Thyroid gland (tissue), 4 donors: ENCODE data around the gene COX8A. TPM values are rescaled to one million over a fixed set of nuclear protein-coding genes. Genes with fewer than 3 reads are reported as not detected.

Source experiments
- DNase-seq, 2 donors: peaks; one replicate each; pipeline ENCODE4 v3.0.0-alpha.2; 2019
- H3K27ac ChIP-seq, 3 donors: fragments of 200-600 bp; sonication (generic); 1 replicate in 2 of 3; 2 replicates in 1 of 3; pipeline ENCODE4 v1.5.1; 2016 to 2019; ENCODE audit warnings: mild to moderate bottlenecking in 1 of 3, moderate library complexity in 1 of 3
- H3K27me3 ChIP-seq: fragments of 200-600 bp; sonication (generic); one replicate; pipeline ENCODE4 v1.5.1; 2019
- H3K36me3 ChIP-seq, 2 donors: fragments of 200-600 bp; sonication (generic); one replicate each; pipeline ENCODE4 v1.5.1; 2016 to 2019
- H3K4me1 ChIP-seq, 2 donors: fragments of 200-600 bp; sonication (generic); one replicate each; pipeline ENCODE4 v1.5.1; 2017 to 2019
- H3K4me3 ChIP-seq, 3 donors: fragments of 200-600 bp; sonication (generic); replicated peaks in 1 of 3; 1 replicate in 2 of 3; 2 replicates in 1 of 3; pipeline ENCODE4 v1.5.1; 2016; ENCODE audit warnings: mild to moderate bottlenecking in 1 of 3
- H3K9me3 ChIP-seq: fragments of 200-600 bp; sonication (generic); one replicate; pipeline ENCODE4 v1.5.1; 2017
- POLR2A ChIP-seq, 2 donors: fragments of 450-650 bp; IDR thresholded peaks; one replicate each; pipeline ENCODE4 v1.6.1; 2017; ENCODE audit warnings: antibody characterized with exemption in 2 of 2, mild to moderate bottlenecking in 2 of 2, moderate library complexity in 1 of 2
- WGBS, 2 donors: methylation state at CpG; one replicate each; pipeline ENCODE4 v1.1.5; 2017; 5-methylcytosine and 5-hydroxymethylcytosine counted together
- intact Hi-C: fragments of 100-400 bp; cut with DNase I; formaldehyde crosslinking; loops from one replicate; pipeline ENCODE4 v1.15.1; 2023
- total RNA-seq, 4 donors: library from RNA; depleted of rRNA; stranded (reverse); fragments of >200 nt; gene quantifications; one replicate each; pipeline ENCODE4 v1.2.3, GENCODE V29; 2016
- TF ChIP-seq, protein P1 (sequence below), 6 experiments: fragments of 200-600 bp in 3 of 6; fragments of 450-650 bp in 3 of 6; sonication (generic) in 3 of 6; IDR thresholded peaks; one replicate each; pipeline ENCODE4 v1.5.1; 2016 to 2019; ENCODE audit warnings: antibody characterized with exemption in 6 of 6, mild to moderate bottlenecking in 2 of 6, inconsistent platforms in 1 of 6, moderate library complexity in 1 of 6

Gene COX8A
- total RNA-seq, 4 donors from 2014 or later, result 210 to 787 (median 471) TPM

GRCh38 chr11:64010783-64011182 lies 36.4 kb downstream of the COX8A start:
- Histone ChIP-seq H3K27ac (no peak overlapping the region), H3K9me3 (no peaks in the 10 kb centered on the region), H3K4me3 (no peak overlapping the region), H3K4me1 (peaks cover 13 to 14% of the 10 kb centered on the region in 2 donors), H3K27me3 (no peaks in the 10 kb centered on the region), H3K36me3 (no peaks in the 10 kb centered on the region)
- 92 to 93% methylated on average over 2 of the region's 2 CpGs for WGBS, 2 donors
- intact Hi-C loops, result no loop called here
- DNase-seq, result no peak
- TF ChIP-seq POLR2A (IDR thresholded peaks at IDR 0.05), result no peak
- TF ChIP-seq, protein P1, sequence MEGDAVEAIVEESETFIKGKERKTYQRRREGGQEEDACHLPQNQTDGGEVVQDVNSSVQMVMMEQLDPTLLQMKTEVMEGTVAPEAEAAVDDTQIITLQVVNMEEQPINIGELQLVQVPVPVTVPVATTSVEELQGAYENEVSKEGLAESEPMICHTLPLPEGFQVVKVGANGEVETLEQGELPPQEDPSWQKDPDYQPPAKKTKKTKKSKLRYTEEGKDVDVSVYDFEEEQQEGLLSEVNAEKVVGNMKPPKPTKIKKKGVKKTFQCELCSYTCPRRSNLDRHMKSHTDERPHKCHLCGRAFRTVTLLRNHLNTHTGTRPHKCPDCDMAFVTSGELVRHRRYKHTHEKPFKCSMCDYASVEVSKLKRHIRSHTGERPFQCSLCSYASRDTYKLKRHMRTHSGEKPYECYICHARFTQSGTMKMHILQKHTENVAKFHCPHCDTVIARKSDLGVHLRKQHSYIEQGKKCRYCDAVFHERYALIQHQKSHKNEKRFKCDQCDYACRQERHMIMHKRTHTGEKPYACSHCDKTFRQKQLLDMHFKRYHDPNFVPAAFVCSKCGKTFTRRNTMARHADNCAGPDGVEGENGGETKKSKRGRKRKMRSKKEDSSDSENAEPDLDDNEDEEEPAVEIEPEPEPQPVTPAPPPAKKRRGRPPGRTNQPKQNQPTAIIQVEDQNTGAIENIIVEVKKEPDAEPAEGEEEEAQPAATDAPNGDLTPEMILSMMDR (IDR thresholded peaks at IDR 0.05), result no peak

GRCh38 chr11:64011371-64011770 lies 37.0 kb downstream of the COX8A start:
- no peaks in the 10 kb centered on the region for H3K9me3 ChIP-seq
- H3K4me3 ChIP-seq, result no peak overlapping the region
- TF ChIP-seq POLR2A (IDR thresholded peaks at IDR 0.05), result no peak
- TF ChIP-seq, protein P1 (IDR thresholded peaks at IDR 0.05), result no peak
- no peak for DNase-seq
- H3K27me3 ChIP-seq, result no peaks in the 10 kb centered on the region
- peaks cover 13 to 14% of the 10 kb centered on the region in 2 donors for H3K4me1 ChIP-seq
- H3K27ac ChIP-seq, result no peak overlapping the region
- WGBS, 2 donors, result 92 to 94% methylated on average over 8 of the region's 8 CpGs
- intact Hi-C loops, result no loop called here
- H3K36me3 ChIP-seq, result no peaks in the 10 kb centered on the region

DNA sequence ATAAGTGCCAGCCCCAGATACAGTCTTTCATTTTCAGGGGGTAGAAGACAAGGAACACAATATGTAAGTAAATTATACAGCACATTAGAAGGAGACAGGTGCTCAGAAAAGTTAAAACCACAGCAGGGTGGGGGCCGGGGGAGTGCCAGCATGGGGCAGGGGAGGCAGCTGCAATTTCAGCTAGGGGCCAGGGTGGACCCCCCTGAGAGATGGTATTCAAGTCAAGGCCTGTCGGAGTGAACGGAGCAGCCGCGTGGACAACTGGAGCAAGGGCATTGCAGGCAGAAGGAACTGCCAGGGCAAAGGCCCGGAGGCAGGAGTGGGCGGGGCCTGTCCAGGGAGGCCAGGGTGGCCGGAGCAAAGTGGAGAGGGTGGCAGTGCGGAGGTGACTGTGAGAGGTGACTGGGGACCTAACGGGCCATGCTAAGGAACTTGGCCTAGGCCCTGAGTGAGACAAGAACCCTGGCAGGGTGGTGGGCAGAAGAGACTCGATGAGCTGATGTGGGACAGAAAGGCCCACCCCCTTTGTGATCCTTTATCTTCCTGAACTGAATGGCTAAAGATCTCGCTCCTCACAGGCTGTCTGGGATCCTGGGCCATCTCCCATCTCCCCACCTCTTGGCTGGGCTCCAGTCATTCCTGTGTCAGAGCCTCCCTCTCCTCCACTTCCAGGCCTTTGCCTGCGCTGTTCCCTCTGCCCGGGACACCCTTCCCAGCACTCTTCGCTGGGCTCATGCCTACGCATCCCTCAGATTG lies 38.9 kb downstream of the COX8A start:
- WGBS, 2 donors, result 92 to 93% methylated on average over 16 of the region's 16 CpGs
- intact Hi-C loops, result no loop called here

DNA sequence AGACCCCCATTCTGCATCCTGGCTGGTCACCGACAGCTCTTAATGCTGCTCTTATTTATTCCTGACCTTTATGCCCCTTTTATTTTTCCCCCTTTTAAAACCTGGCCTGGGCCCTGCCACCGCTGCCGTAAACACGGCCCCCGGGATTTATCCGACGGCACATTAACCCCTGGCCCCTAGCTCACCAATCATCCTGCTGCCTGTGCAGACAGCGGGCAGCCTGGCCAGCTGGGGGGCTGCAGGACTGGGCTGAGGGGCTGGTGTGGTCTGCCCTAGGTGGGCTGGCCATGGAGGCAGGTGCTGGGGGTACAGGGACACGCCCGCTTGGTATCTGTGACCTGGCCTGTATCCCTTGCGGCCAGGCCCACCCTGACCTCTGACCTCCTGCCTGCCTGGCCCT lies 39.9 kb downstream of the COX8A start:
- no peak overlapping the region for H3K27ac ChIP-seq
- no peak overlapping the region for H3K4me3 ChIP-seq
- H3K4me1 ChIP-seq, result peaks cover 5 to 16% of the 10 kb centered on the region in 2 donors
- WGBS, 2 donors, result 90 to 94% methylated on average over 10 to 11 of the region's 11 CpGs
- no peaks in the 10 kb centered on the region for H3K9me3 ChIP-seq
- TF ChIP-seq, protein P1 (IDR thresholded peaks at IDR 0.05), result no peak
- no peak for TF ChIP-seq POLR2A (IDR thresholded peaks at IDR 0.05)
- DNase-seq, result no peak
- H3K27me3 ChIP-seq, result no peaks in the 10 kb centered on the region
- H3K36me3 ChIP-seq, result no peaks in the 10 kb centered on the region
- intact Hi-C loops, result no loop called here

More for the DNA sequence above, 38.9 kb downstream of the COX8A start:
- H3K27me3 ChIP-seq, result no peaks in the 10 kb centered on the region
- H3K4me1 ChIP-seq, result peaks cover 0 to 7% of the 10 kb centered on the region in 2 donors
- H3K4me3 ChIP-seq, result no peak overlapping the region
- TF ChIP-seq, protein P1 (IDR thresholded peaks at IDR 0.05), result no peak
- no peak for TF ChIP-seq POLR2A (IDR thresholded peaks at IDR 0.05)
- no peaks in the 10 kb centered on the region for H3K36me3 ChIP-seq
- no peak for DNase-seq
- H3K9me3 ChIP-seq, result no peaks in the 10 kb centered on the region
- H3K27ac ChIP-seq, result no peak overlapping the region

DNA sequence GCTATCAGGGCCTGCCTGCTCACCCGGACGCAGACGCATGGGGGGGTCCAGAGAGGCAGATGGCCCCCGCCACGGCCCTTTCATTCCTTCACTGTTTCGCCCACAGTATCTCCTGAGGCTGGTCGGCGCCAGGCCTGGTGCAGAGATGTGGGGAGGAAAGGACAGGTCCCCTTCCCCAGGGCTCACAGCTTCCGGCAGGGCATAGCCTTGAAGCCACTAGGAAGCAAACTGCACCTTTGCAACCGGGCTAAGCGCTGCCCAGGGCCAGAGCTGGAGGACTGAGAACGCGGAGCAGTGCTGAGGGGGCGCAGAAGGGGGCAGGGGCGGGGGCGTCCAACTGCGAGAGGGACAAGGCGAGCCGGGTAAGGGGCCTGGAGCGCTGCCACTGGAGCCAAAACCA lies 41.1 kb downstream of the COX8A start:
- peaks cover 6 to 19% of the 10 kb centered on the region in 2 donors for H3K4me1 ChIP-seq
- no peaks in the 10 kb centered on the region for H3K9me3 ChIP-seq
- intact Hi-C loops, result no loop called here
- H3K27me3 ChIP-seq, result no peaks in the 10 kb centered on the region
- H3K4me3 ChIP-seq, result no peak overlapping the region
- no peaks in the 10 kb centered on the region for H3K36me3 ChIP-seq
- TF ChIP-seq, protein P1 (IDR thresholded peaks at IDR 0.05), result no peak
- TF ChIP-seq POLR2A (IDR thresholded peaks at IDR 0.05), result no peak
- H3K27ac ChIP-seq, result no peak overlapping the region
- 93% methylated on average over 17 to 20 of the region's 20 CpGs for WGBS, 2 donors
- DNase-seq, result no peak
